Adrenal gland (tissue), 5 donors: Measurements from ENCODE around the gene LTO1.

Source experiments
- CTCF ChIP-seq, 6 experiments: fragments of 450-650 bp in 4 of 6; fragments of 200-600 bp in 2 of 6; sonication (generic) in 1 of 6; IDR thresholded peaks; 1 replicate in 5 of 6; 2 replicates in 1 of 6; pipeline versions ENCODE4 v1.5.1 to v1.8.0; 2016 to 2021; ENCODE audit warnings: antibody characterized with exemption in 6 of 6, mild to moderate bottlenecking in 2 of 6, moderate library complexity in 1 of 6
- POLR2A ChIP-seq, 2 donors: fragments of 450-650 bp; IDR thresholded peaks; one replicate each; pipeline ENCODE4 v1.6.1; 2017; ENCODE audit warnings: antibody characterized with exemption in 2 of 2, mild to moderate bottlenecking in 2 of 2, moderate library complexity in 1 of 2
- donor health status: DM: no; HTN: no; CAD: no.

GRCh38 chr11:69658626-69659450 lies 16.3 kb downstream of the LTO1 start:
- no peak for TF ChIP-seq CTCF (IDR thresholded peaks at IDR 0.05)
- no peak for TF ChIP-seq POLR2A (IDR thresholded peaks at IDR 0.05)
